Astrocyte (in vitro differentiated cells and primary cell): ENCODE data around the gene HNRNPA0.

ENCODE experiments used
- EZH2 ChIP-seq: IDR thresholded peaks from 2 replicates; pipeline ENCODE4 v1.6.1; 2012; ENCODE audit warnings: mild to moderate bottlenecking, low read length, inconsistent platforms; ENCODE audit not compliant: insufficient read depth
- TF ChIP-seq, protein P1 (sequence below): IDR thresholded peaks from 2 replicates; pipeline ENCODE4 v1.5.1; 2011; ENCODE audit warnings: low read depth, mild to moderate bottlenecking, inconsistent platforms, low read length, moderate library complexity; ENCODE audit not compliant: insufficient read depth

- TF ChIP-seq, protein P1, sequence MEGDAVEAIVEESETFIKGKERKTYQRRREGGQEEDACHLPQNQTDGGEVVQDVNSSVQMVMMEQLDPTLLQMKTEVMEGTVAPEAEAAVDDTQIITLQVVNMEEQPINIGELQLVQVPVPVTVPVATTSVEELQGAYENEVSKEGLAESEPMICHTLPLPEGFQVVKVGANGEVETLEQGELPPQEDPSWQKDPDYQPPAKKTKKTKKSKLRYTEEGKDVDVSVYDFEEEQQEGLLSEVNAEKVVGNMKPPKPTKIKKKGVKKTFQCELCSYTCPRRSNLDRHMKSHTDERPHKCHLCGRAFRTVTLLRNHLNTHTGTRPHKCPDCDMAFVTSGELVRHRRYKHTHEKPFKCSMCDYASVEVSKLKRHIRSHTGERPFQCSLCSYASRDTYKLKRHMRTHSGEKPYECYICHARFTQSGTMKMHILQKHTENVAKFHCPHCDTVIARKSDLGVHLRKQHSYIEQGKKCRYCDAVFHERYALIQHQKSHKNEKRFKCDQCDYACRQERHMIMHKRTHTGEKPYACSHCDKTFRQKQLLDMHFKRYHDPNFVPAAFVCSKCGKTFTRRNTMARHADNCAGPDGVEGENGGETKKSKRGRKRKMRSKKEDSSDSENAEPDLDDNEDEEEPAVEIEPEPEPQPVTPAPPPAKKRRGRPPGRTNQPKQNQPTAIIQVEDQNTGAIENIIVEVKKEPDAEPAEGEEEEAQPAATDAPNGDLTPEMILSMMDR = no peak
- TF ChIP-seq EZH2 = no peak
Observed at GRCh38 chr5:137715456-137715855, 38.7 kb downstream of the HNRNPA0 start.
